ENCODE data around the gene SMTNL1. TPM values are rescaled to one million over a fixed set of nuclear protein-coding genes. Genes with fewer than 3 reads are reported as not detected.

The SMTNL1 gene
- total and polyA plus RNA-seq, 10 donors, result not detected

- 23 to 28% (median 28%) methylated on average over 6 of the region's 6 CpGs for WGBS, 5 donors
- H3K9me3 ChIP-seq, result no peaks in the 10 kb centered on the region
- H3K4me3 ChIP-seq, result peak overlapping the region; percentile 82 to 98 (median 92)
- intact Hi-C loops (cut with DNase I; ENCODE audit: low total_unique reads), result no loop called here
- DNase-seq, result no peak
- TF ChIP-seq POLR2A (IDR thresholded peaks at IDR 0.05) (no peak), CTCF (IDR thresholded peaks at IDR 0.05 in 8 of 11, conservative IDR thresholded peaks at IDR 0.05 in 3 of 11) (peak in 3 of 11 experiments; percentile 26 to 87 (median 78)), POLR2AphosphoS5 (IDR thresholded peaks at IDR 0.05) (no peak)
- peaks cover 0 to 18% (median 4%) of the 10 kb centered on the region in 6 donors for H3K36me3 ChIP-seq
- no peaks in the 10 kb centered on the region for H3K27me3 ChIP-seq (replicated peaks in 1 of 7)
- peaks cover 13 to 65% (median 44%) of the 10 kb centered on the region in 6 donors for H3K4me1 ChIP-seq
- peak overlapping the region; percentile 75 to 96 (median 92) for H3K27ac ChIP-seq
Observed at GRCh38 chr11:57568330-57568766, 31.0 kb downstream of the SMTNL1 start.

GRCh38 chr11:57571606-57572005 is 34.2 kb downstream of the SMTNL1 start:
- peak overlapping the region in 1 of 8 donors; percentile 16 for H3K27ac ChIP-seq
- 4 to 18% (median 15%) methylated on average over 2 of the region's 2 CpGs for WGBS, 5 donors
- no peak for DNase-seq
- H3K27me3 ChIP-seq (replicated peaks in 1 of 7), result no peaks in the 10 kb centered on the region
- no peaks in the 10 kb centered on the region for H3K9me3 ChIP-seq
- intact Hi-C loops (cut with DNase I; ENCODE audit: low total_unique reads), result loop anchor here (5.0 kb wide), 1 partner anchor 71 kb away; no protein-coding TSS in a partner anchor
- H3K4me1 ChIP-seq, result peaks cover 0 to 33% (median 15%) of the 10 kb centered on the region in 6 donors
- H3K36me3 ChIP-seq, result no peaks in the 10 kb centered on the region
- TF ChIP-seq POLR2AphosphoS5 (IDR thresholded peaks at IDR 0.05) (no peak), CTCF (IDR thresholded peaks at IDR 0.05 in 8 of 11, conservative IDR thresholded peaks at IDR 0.05 in 3 of 11) (no peak), POLR2A (IDR thresholded peaks at IDR 0.05) (no peak)
- H3K4me3 ChIP-seq, result no peak overlapping the region

GRCh38 chr11:57574061-57574460 is 36.7 kb downstream of the SMTNL1 start:
- intact Hi-C loops (cut with DNase I; ENCODE audit: low total_unique reads), result loop anchor here (5.0 kb wide), 1 partner anchor 68 kb away; no protein-coding TSS in a partner anchor
- Histone ChIP-seq H3K36me3 (no peaks in the 10 kb centered on the region), H3K4me1 (peaks cover 0 to 17% (median 3%) of the 10 kb centered on the region in 6 donors), H3K27me3 (replicated peaks in 1 of 7) (no peaks in the 10 kb centered on the region), H3K27ac (no peak overlapping the region), H3K4me3 (no peak overlapping the region), H3K9me3 (no peaks in the 10 kb centered on the region)
- WGBS, 5 donors, result 69 to 79% (median 71%) methylated on average over 4 of the region's 4 CpGs
- DNase-seq, result no peak
- TF ChIP-seq POLR2A (IDR thresholded peaks at IDR 0.05) (no peak), CTCF (IDR thresholded peaks at IDR 0.05 in 8 of 11, conservative IDR thresholded peaks at IDR 0.05 in 3 of 11) (no peak), POLR2AphosphoS5 (IDR thresholded peaks at IDR 0.05) (no peak)

- no peak overlapping the region for H3K27ac ChIP-seq
- H3K4me3 ChIP-seq, result no peak overlapping the region
- no peaks in the 10 kb centered on the region for H3K27me3 ChIP-seq (replicated peaks in 1 of 7)
- intact Hi-C loops (cut with DNase I; ENCODE audit: low total_unique reads), result no loop called here
- no peaks in the 10 kb centered on the region for H3K4me1 ChIP-seq
- DNase-seq, result peak; percentile 10
- no peaks in the 10 kb centered on the region for H3K9me3 ChIP-seq
- TF ChIP-seq CTCF (IDR thresholded peaks at IDR 0.05 in 8 of 11, conservative IDR thresholded peaks at IDR 0.05 in 3 of 11), result no peak
- WGBS, 5 donors, result 84 to 90% (median 85%) methylated on average over 9 of the region's 9 CpGs
- H3K36me3 ChIP-seq, result no peaks in the 10 kb centered on the region
Observed at GRCh38 chr11:57584341-57584740, 46.9 kb downstream of the SMTNL1 start.
